ENCODE measurements around the gene RAB3GAP1. TPM values are rescaled to one million over a fixed set of nuclear protein-coding genes. Genes with fewer than 3 reads are reported as not detected.

RAB3GAP1 gene
- total and polyA plus RNA-seq, 2 experiments from 2014 or later = 19.9 to 35.0 TPM

DNA sequence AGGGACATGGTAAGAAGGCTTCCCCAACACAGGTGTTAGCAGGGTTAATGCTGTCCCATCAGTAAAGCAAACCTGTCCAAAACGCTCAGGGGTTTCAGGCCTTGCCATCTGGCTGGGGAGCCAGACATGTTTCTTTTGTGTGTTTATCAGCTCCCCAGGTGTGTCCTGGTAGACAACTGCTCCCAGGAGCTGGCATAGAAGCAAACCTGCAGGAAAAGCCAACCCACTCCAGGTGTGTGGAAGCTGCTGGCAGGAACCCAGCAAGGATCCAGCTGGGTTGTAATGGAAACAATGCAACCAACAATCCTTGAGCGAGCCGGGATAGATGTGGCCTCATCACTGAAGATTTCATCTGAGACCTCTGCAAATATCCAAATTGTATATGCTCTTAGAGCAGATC lies 123.1 kb downstream of the RAB3GAP1 start:
- TF ChIP-seq, protein P1, sequence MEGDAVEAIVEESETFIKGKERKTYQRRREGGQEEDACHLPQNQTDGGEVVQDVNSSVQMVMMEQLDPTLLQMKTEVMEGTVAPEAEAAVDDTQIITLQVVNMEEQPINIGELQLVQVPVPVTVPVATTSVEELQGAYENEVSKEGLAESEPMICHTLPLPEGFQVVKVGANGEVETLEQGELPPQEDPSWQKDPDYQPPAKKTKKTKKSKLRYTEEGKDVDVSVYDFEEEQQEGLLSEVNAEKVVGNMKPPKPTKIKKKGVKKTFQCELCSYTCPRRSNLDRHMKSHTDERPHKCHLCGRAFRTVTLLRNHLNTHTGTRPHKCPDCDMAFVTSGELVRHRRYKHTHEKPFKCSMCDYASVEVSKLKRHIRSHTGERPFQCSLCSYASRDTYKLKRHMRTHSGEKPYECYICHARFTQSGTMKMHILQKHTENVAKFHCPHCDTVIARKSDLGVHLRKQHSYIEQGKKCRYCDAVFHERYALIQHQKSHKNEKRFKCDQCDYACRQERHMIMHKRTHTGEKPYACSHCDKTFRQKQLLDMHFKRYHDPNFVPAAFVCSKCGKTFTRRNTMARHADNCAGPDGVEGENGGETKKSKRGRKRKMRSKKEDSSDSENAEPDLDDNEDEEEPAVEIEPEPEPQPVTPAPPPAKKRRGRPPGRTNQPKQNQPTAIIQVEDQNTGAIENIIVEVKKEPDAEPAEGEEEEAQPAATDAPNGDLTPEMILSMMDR (IDR thresholded peaks at IDR 0.05; ENCODE audit: low read depth, low read length) = no peak
- no peak for DNase-seq (ENCODE audit: low read depth in 1 of 2, low spot score in 1 of 2)

DNA sequence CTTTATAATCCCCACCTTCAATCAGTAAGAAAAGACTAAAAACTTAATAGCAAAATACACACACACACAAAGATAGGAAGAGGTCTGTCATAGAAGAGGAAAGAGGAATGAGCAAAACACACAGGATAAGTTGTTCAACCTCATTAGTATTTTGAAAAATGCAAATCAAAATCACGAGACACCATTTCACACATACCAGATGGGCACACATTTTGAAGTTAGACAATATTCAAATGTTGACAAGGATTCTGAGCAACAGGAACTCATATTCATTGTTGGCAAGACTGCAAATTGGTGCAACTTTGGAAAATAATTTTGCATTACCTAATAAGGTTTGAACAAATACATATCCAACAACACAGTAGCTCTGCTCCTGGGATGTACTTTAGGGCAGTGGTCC lies 127.6 kb downstream of the RAB3GAP1 start:
- H3K27ac ChIP-seq = no peak overlapping the region
- no peaks in the 10 kb centered on the region for H3K36me3 ChIP-seq
- no peaks in the 10 kb centered on the region for H3K4me1 ChIP-seq (ENCODE audit: low read depth)
- DNase-seq (ENCODE audit: low read depth in 1 of 2, low spot score in 1 of 2) = no peak
- no peaks in the 10 kb centered on the region for H3K9me3 ChIP-seq (ENCODE audit: low read depth)
- no peak overlapping the region for H3K4me3 ChIP-seq
- TF ChIP-seq, protein P1 (IDR thresholded peaks at IDR 0.05; ENCODE audit: low read depth, low read length) = no peak
- H3K27me3 ChIP-seq = no peaks in the 10 kb centered on the region

More for the DNA sequence above, 123.1 kb downstream of the RAB3GAP1 start:
- Histone ChIP-seq H3K4me1 (ENCODE audit: low read depth) (no peaks in the 10 kb centered on the region), H3K27ac (no peak overlapping the region), H3K27me3 (no peaks in the 10 kb centered on the region), H3K4me3 (no peak overlapping the region), H3K36me3 (no peaks in the 10 kb centered on the region), H3K9me3 (ENCODE audit: low read depth) (no peaks in the 10 kb centered on the region)

DNA sequence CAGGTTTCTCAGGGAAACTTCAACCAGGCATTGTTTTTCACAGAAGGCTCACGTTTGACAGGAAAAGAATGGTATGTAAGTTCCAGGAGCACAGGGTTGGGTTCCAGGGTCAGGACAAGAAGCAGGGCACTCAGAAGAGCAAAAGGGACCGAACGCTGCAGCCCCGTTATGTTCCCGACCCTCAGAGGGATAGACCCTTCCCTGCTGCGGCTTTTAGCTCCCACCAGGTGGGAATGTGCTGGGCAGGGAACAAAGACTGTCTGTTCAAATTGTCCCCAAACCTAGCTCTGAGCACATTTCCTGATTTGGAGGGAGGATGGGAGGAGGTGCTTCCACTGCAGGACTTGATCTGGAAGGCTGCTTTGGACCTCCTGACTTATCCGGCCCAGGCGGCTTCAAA lies 130.1 kb downstream of the RAB3GAP1 start:
- Histone ChIP-seq H3K27me3 (no peaks in the 10 kb centered on the region), H3K4me1 (ENCODE audit: low read depth) (no peaks in the 10 kb centered on the region), H3K9me3 (ENCODE audit: low read depth) (no peaks in the 10 kb centered on the region), H3K27ac (no peak overlapping the region), H3K4me3 (no peak overlapping the region), H3K36me3 (no peaks in the 10 kb centered on the region)
- no peak for DNase-seq (ENCODE audit: low read depth in 1 of 2, low spot score in 1 of 2)
- TF ChIP-seq, protein P1 (IDR thresholded peaks at IDR 0.05; ENCODE audit: low read depth, low read length) = no peak

DNA sequence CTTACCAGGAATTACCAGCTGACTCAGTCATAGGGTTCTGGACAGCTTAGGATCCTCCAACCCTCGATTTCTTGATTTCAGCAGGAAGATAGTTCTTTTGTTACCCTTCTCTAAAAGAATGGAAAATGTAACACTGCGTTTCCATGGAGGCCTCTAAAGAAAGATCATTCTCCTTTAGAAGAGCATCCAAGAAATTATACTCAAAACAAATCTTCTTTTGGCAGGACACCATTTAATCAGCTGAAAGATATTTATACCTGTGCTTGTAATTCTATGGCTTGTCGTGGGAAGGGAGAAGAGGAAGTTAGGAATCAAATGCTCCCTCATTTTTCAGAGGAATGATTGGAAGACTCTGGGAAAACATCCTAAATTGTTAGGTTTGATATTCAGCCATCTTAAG lies 130.5 kb downstream of the RAB3GAP1 start:
- no peaks in the 10 kb centered on the region for H3K27me3 ChIP-seq
- H3K4me1 ChIP-seq (ENCODE audit: low read depth) = no peaks in the 10 kb centered on the region
- no peak for DNase-seq (ENCODE audit: low read depth in 1 of 2, low spot score in 1 of 2)
- no peaks in the 10 kb centered on the region for H3K9me3 ChIP-seq (ENCODE audit: low read depth)
- no peak overlapping the region for H3K27ac ChIP-seq
- no peak overlapping the region for H3K4me3 ChIP-seq
- TF ChIP-seq, protein P1 (IDR thresholded peaks at IDR 0.05; ENCODE audit: low read depth, low read length) = no peak
- no peaks in the 10 kb centered on the region for H3K36me3 ChIP-seq

DNA sequence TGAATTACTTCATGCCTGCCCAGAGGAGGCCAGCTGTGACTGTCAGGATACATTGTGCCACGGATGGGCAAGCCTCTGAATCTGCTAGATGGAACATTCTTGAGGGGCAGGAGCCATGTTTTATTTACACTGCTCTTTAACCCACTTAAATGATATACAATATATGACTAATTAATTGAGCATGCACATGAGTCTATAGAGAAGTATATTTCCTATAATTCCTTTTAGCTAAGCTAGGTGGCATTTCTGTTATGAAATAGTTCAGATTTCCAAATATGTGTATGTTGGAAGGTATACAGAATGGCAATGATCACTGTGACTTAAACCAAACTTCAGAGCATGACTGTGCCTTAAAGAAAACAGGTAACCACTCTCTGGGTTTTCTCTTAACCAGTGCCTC lies 131.7 kb downstream of the RAB3GAP1 start:
- no peak for DNase-seq (ENCODE audit: low read depth in 1 of 2, low spot score in 1 of 2)
- Histone ChIP-seq H3K9me3 (ENCODE audit: low read depth) (no peaks in the 10 kb centered on the region), H3K27me3 (no peaks in the 10 kb centered on the region), H3K27ac (no peak overlapping the region), H3K36me3 (no peaks in the 10 kb centered on the region), H3K4me1 (ENCODE audit: low read depth) (no peaks in the 10 kb centered on the region), H3K4me3 (no peak overlapping the region)
- TF ChIP-seq, protein P1 (IDR thresholded peaks at IDR 0.05; ENCODE audit: low read depth, low read length) = no peak

DNA sequence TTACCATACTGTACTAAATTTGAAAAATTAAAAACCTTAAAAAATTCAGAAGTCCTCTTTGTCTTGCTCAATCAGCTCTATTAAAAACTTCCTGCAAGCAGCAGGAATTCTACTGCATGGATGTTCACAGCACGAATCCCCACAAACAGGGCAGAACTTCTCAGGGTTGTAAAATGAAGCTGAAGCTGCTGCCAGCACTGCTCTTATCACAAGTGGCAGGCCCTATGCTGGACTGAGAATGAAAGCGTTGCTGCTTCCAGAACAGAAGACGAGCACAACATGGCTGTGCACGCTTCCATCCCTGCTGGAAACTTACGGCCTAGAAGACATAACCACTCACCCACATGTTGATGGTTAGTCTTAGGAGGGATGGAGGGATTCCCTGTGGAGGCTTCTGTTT lies 134.0 kb downstream of the RAB3GAP1 start:
- H3K4me3 ChIP-seq = no peak overlapping the region
- H3K27me3 ChIP-seq = no peaks in the 10 kb centered on the region
- H3K27ac ChIP-seq = peak overlapping the region; percentile 75
- TF ChIP-seq, protein P1 (IDR thresholded peaks at IDR 0.05; ENCODE audit: low read depth, low read length) = no peak
- no peaks in the 10 kb centered on the region for H3K4me1 ChIP-seq (ENCODE audit: low read depth)
- H3K36me3 ChIP-seq = no peaks in the 10 kb centered on the region
- H3K9me3 ChIP-seq (ENCODE audit: low read depth) = no peaks in the 10 kb centered on the region
- DNase-seq (ENCODE audit: low read depth in 1 of 2, low spot score in 1 of 2) = peak; percentile 15 to 62
